HepG2 (cell line): ENCODE results near the gene RABGGTA. TPM values are rescaled to one million over a fixed set of nuclear protein-coding genes. Genes with fewer than 3 reads are reported as not detected.

Source experiments
- BHLHE40 ChIP-seq: IDR thresholded peaks from 2 replicates; pipeline ENCODE4 v1.6.1; 2011; ENCODE audit warnings: low read length, improper control_type of control experiment
- DPF2 ChIP-seq: sonication (generic); formaldehyde crosslinking; IDR thresholded peaks from 2 replicates; pipeline ENCODE4 v1.4.0; 2020; ENCODE audit warnings: mild to moderate bottlenecking, low read depth, missing genetic modification reagents, borderline replicate concordance
- ELF1 ChIP-seq: sonication (generic); formaldehyde crosslinking; IDR thresholded peaks from 2 replicates; pipeline ENCODE4 v1.4.0; 2020; ENCODE audit warnings: missing genetic modification reagents
- HDAC2 ChIP-seq: sonication (generic); formaldehyde crosslinking; IDR thresholded peaks from 2 replicates; pipeline ENCODE4 v1.4.0; 2020; ENCODE audit warnings: missing genetic modification reagents
- KLF16 ChIP-seq, 2 experiments: sonication (generic) in 1 of 2; formaldehyde crosslinking in 1 of 2; IDR thresholded peaks; 2 replicates each; pipeline versions ENCODE4 v1.6.1 to v1.8.0; 2016 to 2023; ENCODE audit warnings: missing genetic modification reagents in 2 of 2, missing compliant biosample characterization in 1 of 2
- LCORL ChIP-seq, 2 experiments: fragments of 450-650 bp in 1 of 2; sonication (generic) in 1 of 2; formaldehyde crosslinking in 1 of 2; IDR thresholded peaks; 2 replicates each; pipeline versions ENCODE4 v1.5.0 to v1.6.1; 2017 to 2020; ENCODE audit warnings: antibody characterized with exemption in 1 of 2, missing genetic modification reagents in 1 of 2
- ONECUT2 ChIP-seq: sonication (generic); formaldehyde crosslinking; IDR thresholded peaks from 2 replicates; pipeline ENCODE4 v1.4.0; 2020; ENCODE audit warnings: missing genetic modification reagents
- PRDM15 ChIP-seq: sonication (generic); formaldehyde crosslinking; IDR thresholded peaks from 2 replicates; pipeline ENCODE4 v1.4.0; 2020; ENCODE audit warnings: missing genetic modification reagents
- RAD21 ChIP-seq: fragments of 450-650 bp; formaldehyde crosslinking; IDR thresholded peaks from 2 replicates; pipeline ENCODE4 v1.5.0; 2020; ENCODE audit warnings: mild to moderate bottlenecking
- SMYD3 ChIP-seq: sonication (generic); formaldehyde crosslinking; IDR thresholded peaks from 2 replicates; pipeline ENCODE4 v1.8.1; 2023; ENCODE audit warnings: mild to moderate bottlenecking, missing genetic modification reagents
- SUZ12 ChIP-seq: fragments of 150-350 bp; IDR thresholded peaks from 2 replicates; pipeline ENCODE4 v1.6.1; 2014; ENCODE audit warnings: low read depth, low read length
- TBX2 ChIP-seq: sonication (generic); formaldehyde crosslinking; IDR thresholded peaks from 2 replicates; pipeline ENCODE4 v1.5.0; 2020; ENCODE audit warnings: missing genetic modification reagents, mild to moderate bottlenecking, borderline replicate concordance
- WIZ ChIP-seq: sonication (generic); formaldehyde crosslinking; IDR thresholded peaks from 2 replicates; pipeline ENCODE4 v1.5.1; 2020; ENCODE audit warnings: mild to moderate bottlenecking, missing genetic modification reagents
- YEATS4 ChIP-seq: sonication (generic); formaldehyde crosslinking; IDR thresholded peaks from 2 replicates; pipeline ENCODE4 v1.4.0; 2020; ENCODE audit warnings: missing genetic modification reagents, borderline replicate concordance
- ZNF326 ChIP-seq: sonication (generic); formaldehyde crosslinking; IDR thresholded peaks from 2 replicates; pipeline ENCODE4 v1.4.0; 2020; ENCODE audit warnings: missing genetic modification reagents, borderline replicate concordance
- ZNF329 ChIP-seq: sonication (generic); formaldehyde crosslinking; IDR thresholded peaks from 2 replicates; pipeline ENCODE4 v1.9.0; 2021; ENCODE audit warnings: low read depth, mild to moderate bottlenecking, missing genetic modification reagents
- ZNF382 ChIP-seq: sonication (generic); formaldehyde crosslinking; IDR thresholded peaks from 2 replicates; pipeline ENCODE4 v1.5.0; 2020; ENCODE audit warnings: missing genetic modification reagents, mild to moderate bottlenecking, borderline replicate concordance
- ZSCAN30 ChIP-seq: sonication (generic); formaldehyde crosslinking; IDR thresholded peaks from 2 replicates; pipeline ENCODE4 v1.5.0; 2020; ENCODE audit warnings: mild to moderate bottlenecking, missing genetic modification reagents
- polyA plus RNA-seq, 8 experiments: library from polyadenylated mRNA; depleted of rRNA in 3 of 8; stranded (reverse) in 7 of 8; unstranded in 1 of 8; fragments of >200 nt; fragmentation: Illumina TruSeq in 4 of 8; extraction: Trizol in 4 of 8; gene quantifications; 2 replicates each; pipeline versions ENCODE4 v1.2.1 to v1.2.3, GENCODE V29; 2011 to 2016; ENCODE audit warnings: low read depth in 4 of 8, missing spikeins in 1 of 8, mixed read lengths in 1 of 8; ENCODE audit not compliant: insufficient read depth in 1 of 8
- total RNA-seq, 5 experiments: library from RNA; depleted of rRNA; stranded (reverse); fragments of >200 nt; fragmentation: Illumina TruSeq; extraction: Trizol; gene quantifications; 2 replicates each; pipeline ENCODE4 v1.2.3, GENCODE V29; 2016; ENCODE audit warnings: low read depth in 1 of 5
- TF ChIP-seq, protein P1 (sequence below): sonication (generic); formaldehyde crosslinking; IDR thresholded peaks from 2 replicates; pipeline ENCODE4 v1.9.0; 2021; ENCODE audit warnings: mild to moderate bottlenecking, missing genetic modification reagents
- TF ChIP-seq, protein P2 (sequence below): sonication (generic); formaldehyde crosslinking; IDR thresholded peaks from 2 replicates; pipeline ENCODE4 v1.8.1; 2022; ENCODE audit warnings: mild to moderate bottlenecking, missing genetic modification reagents

The RABGGTA gene
- total and polyA plus RNA-seq, 2 of the 13 experiments (the other 11 are each of a cell fraction or from before 2014, with no cell fraction given): 57.9 to 90.8 TPM

DNA sequence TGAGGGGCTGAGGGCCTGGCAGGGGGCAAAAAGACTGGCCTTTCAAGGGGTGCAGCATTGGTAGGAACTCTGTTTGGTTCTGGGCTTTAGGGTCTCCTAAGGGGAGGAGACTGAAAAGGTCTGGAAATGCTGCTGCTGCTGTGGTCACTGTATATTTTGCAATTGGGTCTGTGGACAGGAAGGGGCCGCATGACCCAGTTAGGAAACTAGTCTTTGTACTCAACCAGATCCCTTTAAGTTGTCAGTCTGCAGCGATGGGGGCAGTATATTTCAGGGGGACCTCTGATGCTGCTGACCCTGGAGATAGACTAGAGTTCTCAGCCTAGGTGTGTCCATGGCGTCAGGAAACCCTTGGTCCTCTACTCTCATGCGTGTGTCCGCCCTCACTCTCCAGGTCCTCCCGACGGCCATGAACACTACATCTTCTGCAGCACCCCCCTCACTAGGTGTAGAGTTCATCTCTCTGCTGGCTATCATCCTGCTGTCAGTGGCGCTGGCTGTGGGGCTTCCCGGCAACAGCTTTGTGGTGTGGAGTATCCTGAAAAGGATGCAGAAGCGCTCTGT, 43.9 kb upstream of the RABGGTA start (continued):
- TF ChIP-seq, protein P1, sequence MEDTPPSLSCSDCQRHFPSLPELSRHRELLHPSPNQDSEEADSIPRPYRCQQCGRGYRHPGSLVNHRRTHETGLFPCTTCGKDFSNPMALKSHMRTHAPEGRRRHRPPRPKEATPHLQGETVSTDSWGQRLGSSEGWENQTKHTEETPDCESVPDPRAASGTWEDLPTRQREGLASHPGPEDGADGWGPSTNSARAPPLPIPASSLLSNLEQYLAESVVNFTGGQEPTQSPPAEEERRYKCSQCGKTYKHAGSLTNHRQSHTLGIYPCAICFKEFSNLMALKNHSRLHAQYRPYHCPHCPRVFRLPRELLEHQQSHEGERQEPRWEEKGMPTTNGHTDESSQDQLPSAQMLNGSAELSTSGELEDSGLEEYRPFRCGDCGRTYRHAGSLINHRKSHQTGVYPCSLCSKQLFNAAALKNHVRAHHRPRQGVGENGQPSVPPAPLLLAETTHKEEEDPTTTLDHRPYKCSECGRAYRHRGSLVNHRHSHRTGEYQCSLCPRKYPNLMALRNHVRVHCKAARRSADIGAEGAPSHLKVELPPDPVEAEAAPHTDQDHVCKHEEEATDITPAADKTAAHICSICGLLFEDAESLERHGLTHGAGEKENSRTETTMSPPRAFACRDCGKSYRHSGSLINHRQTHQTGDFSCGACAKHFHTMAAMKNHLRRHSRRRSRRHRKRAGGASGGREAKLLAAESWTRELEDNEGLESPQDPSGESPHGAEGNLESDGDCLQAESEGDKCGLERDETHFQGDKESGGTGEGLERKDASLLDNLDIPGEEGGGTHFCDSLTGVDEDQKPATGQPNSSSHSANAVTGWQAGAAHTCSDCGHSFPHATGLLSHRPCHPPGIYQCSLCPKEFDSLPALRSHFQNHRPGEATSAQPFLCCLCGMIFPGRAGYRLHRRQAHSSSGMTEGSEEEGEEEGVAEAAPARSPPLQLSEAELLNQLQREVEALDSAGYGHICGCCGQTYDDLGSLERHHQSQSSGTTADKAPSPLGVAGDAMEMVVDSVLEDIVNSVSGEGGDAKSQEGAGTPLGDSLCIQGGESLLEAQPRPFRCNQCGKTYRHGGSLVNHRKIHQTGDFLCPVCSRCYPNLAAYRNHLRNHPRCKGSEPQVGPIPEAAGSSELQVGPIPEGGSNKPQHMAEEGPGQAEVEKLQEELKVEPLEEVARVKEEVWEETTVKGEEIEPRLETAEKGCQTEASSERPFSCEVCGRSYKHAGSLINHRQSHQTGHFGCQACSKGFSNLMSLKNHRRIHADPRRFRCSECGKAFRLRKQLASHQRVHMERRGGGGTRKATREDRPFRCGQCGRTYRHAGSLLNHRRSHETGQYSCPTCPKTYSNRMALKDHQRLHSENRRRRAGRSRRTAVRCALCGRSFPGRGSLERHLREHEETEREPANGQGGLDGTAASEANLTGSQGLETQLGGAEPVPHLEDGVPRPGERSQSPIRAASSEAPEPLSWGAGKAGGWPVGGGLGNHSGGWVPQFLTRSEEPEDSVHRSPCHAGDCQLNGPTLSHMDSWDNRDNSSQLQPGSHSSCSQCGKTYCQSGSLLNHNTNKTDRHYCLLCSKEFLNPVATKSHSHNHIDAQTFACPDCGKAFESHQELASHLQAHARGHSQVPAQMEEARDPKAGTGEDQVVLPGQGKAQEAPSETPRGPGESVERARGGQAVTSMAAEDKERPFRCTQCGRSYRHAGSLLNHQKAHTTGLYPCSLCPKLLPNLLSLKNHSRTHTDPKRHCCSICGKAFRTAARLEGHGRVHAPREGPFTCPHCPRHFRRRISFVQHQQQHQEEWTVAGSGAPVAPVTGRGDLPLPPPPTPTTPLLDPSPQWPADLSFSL (CRISPR knock-in tag): no peak
- TF ChIP-seq KLF16 (CRISPR knock-in tag; IDR thresholded peaks at IDR 0.05) (no peak), ONECUT2 (no peak), LCORL (IDR thresholded peaks at IDR 0.05) (no peak), LCORL (CRISPR knock-in tag; IDR thresholded peaks at IDR 0.05) (no peak), BHLHE40 (no peak), WIZ (CRISPR knock-in tag) (0 out of 2 replicates have a peak, but pooled peaks have one; percentile 71), ZNF329 (CRISPR knock-in tag) (0 out of 2 replicates have a peak, but pooled peaks have one; percentile 71), ZSCAN30 (CRISPR knock-in tag) (no peak), TBX2 (no peak), ZNF326 (peak; percentile 82; the same call in 1 of the 2 replicates), RAD21 (CRISPR knock-in tag) (no peak), HDAC2 (no peak), ELF1 (CRISPR knock-in tag) (no peak), SUZ12 (no peak), YEATS4 (CRISPR knock-in tag) (no peak), ZNF382 (CRISPR knock-in tag) (no peak), DPF2 (no peak), PRDM15 (CRISPR knock-in tag) (no peak), SMYD3 (0 out of 2 replicates have a peak, but pooled peaks have one; percentile 14)
- TF ChIP-seq, protein P2, sequence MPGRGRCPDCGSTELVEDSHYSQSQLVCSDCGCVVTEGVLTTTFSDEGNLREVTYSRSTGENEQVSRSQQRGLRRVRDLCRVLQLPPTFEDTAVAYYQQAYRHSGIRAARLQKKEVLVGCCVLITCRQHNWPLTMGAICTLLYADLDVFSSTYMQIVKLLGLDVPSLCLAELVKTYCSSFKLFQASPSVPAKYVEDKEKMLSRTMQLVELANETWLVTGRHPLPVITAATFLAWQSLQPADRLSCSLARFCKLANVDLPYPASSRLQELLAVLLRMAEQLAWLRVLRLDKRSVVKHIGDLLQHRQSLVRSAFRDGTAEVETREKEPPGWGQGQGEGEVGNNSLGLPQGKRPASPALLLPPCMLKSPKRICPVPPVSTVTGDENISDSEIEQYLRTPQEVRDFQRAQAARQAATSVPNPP: no peak
